Right lobe of liver (tissue), 4 donors: ENCODE measurements around the gene SNX19.

ENCODE experiments used
- POLR2A ChIP-seq: fragments of 450-650 bp; IDR thresholded peaks from one replicate; pipeline ENCODE4 v1.6.1; 2017; ENCODE audit warnings: antibody characterized with exemption, mild to moderate bottlenecking
- TF ChIP-seq, protein P1 (sequence below), 4 donors: fragments of 200-600 bp in 3 of 4; fragments of 450-650 bp in 1 of 4; IDR thresholded peaks; one replicate each; pipeline versions ENCODE4 v1.5.1 to v1.8.0; 2016 to 2022; ENCODE audit warnings: antibody characterized with exemption in 4 of 4, mild to moderate bottlenecking in 2 of 4
- donor health status: DM: no; HTN: no; CAD: no.
- donor health status: DM: no; HTN: no; CAD: no.
- donor health status: DM: no; HTN: yes; CAD: no.

DNA sequence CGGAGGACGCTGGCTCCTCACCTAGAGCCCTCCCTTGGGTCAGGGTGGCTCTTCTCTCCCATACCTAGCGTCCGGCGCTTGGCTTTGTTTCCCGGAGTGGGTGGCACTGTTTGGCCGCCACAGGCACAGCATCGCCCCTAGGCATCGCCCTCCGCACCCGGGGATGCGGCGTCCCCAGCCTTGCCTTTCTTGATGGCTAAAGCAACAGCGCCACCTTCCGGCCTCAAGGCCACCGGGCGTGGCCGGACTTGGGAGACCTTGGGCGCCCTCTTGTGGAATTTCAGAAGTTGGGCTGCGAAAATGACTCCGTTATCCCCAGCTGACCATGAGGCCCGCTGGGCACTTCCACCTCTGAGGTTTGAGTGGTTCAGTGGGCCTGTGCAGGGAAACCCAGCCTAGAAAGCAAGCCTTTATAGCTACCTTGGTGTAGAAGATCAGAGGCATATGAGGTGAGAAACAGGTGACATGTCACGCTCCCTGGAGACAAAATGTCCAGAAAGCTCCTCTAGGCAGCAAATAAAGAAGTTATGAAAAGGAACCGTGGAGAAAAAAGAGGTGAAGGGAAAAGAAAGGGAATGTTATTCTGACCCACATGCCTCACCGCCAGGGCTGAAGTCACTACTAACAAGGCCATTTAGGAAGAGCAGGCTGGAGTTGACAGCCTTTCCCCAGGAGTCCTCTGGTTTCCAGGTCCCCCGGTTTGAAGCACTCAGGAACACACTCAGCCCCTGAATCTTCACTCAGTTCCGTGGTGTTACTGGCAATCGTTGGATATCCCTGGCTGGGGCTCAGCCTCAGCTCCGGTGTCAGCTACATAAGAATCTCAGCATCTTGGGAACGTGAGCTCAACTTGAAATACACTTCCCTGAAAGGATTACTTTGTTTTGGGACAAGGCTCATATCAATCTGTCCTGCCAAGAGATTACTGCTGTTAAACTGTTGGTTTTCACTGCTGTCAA, 54.1 kb downstream of the SNX19 start:
- TF ChIP-seq, protein P1, sequence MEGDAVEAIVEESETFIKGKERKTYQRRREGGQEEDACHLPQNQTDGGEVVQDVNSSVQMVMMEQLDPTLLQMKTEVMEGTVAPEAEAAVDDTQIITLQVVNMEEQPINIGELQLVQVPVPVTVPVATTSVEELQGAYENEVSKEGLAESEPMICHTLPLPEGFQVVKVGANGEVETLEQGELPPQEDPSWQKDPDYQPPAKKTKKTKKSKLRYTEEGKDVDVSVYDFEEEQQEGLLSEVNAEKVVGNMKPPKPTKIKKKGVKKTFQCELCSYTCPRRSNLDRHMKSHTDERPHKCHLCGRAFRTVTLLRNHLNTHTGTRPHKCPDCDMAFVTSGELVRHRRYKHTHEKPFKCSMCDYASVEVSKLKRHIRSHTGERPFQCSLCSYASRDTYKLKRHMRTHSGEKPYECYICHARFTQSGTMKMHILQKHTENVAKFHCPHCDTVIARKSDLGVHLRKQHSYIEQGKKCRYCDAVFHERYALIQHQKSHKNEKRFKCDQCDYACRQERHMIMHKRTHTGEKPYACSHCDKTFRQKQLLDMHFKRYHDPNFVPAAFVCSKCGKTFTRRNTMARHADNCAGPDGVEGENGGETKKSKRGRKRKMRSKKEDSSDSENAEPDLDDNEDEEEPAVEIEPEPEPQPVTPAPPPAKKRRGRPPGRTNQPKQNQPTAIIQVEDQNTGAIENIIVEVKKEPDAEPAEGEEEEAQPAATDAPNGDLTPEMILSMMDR (IDR thresholded peaks at IDR 0.05) = peak; percentile 100
- no peak for TF ChIP-seq POLR2A
